UCSD-AML1 (cell line): Measurements from ENCODE around the gene GGTLC1.
"Not testable (repeated sequence)": the region's sequence is repeated elsewhere in the genome, so short reads cannot be mapped to it uniquely, and the experiment has no call there.

ENCODE experiments used
- DNase-seq: peaks from one replicate; lab custom pipeline; 2025; ENCODE audit not compliant: unreplicated experiment; lab: John Stamatoyannopoulos, UW

The GGTLC1 gene

GRCh38 chr20:23995291-23995690 is 6.7 kb upstream of the GGTLC1 start:
- not testable (repeated sequence) for DNase-seq

GRCh38 chr20:23994001-23994633 is 5.5 kb upstream of the GGTLC1 start:
- not testable (repeated sequence) for DNase-seq

- DNase-seq, result not testable (repeated sequence)
Measured at GRCh38 chr20:23993440-23993839, 4.9 kb upstream of the GGTLC1 start.

- DNase-seq, result not testable (repeated sequence)
Measured at GRCh38 chr20:23990296-23990695, 1.7 kb upstream of the GGTLC1 start.

- DNase-seq, result not testable (repeated sequence)
Measured at GRCh38 chr20:23988966-23989365, 387 bp upstream of the GGTLC1 start.

GRCh38 chr20:23986716-23987115 is 1.9 kb downstream of the GGTLC1 start:
- DNase-seq, result not testable (repeated sequence)

GRCh38 chr20:23986310-23986709 is 2.3 kb downstream of the GGTLC1 start:
- DNase-seq, result not testable (repeated sequence)

- DNase-seq, result not testable (repeated sequence)
Measured at GRCh38 chr20:23985790-23986225, 2.8 kb downstream of the GGTLC1 start.

- DNase-seq, result not testable (repeated sequence)
Measured at GRCh38 chr20:23985066-23985789, 3.4 kb downstream of the GGTLC1 start.

GRCh38 chr20:23984476-23985023 is 4.0 kb downstream of the GGTLC1 start:
- DNase-seq, result not testable (repeated sequence)

DNA sequence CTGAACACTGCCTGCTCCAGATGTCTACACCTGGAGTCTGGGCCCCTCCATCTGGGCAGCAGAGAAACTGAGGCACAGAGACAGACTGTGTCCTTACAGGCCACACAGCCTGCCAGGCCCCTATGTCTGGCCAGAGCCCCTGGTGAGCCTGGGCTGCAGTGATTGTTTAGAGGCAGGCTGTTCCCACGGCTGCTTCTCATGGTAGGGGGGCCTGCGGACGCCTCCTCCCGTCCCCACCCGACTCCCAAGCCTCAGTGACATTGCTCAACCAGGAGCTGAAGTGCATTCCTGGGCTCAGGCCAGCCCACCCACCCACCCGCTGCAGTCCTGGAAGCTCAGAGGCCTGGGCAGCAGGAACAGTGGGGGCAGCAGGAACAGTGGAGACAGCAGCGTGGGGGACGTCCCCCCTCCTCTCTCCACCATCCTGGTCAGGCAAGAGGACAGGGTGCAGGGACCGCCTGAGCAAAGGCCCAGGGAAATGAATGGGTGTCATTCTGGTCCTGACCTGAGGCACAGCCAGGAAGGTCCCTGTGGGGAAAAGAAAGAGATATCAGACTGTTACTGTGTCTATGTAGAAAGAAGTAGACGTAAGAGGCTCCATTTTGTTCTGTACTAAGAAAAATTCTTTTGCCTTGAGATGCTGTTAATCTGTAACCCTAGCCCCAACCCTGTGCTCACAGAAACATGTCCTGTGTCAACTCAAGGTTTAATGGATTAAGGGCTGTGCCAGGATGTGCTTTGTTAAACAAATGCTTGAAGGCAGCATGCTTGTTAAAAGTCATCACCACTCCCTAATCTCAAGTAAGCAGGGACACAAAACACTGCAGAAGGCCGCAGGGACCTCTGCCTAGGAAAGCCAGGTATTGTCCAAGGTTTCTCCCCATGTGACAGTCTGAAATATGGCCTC is 6.2 kb downstream of the GGTLC1 start:
- DNase-seq, result not testable (repeated sequence)

DNA sequence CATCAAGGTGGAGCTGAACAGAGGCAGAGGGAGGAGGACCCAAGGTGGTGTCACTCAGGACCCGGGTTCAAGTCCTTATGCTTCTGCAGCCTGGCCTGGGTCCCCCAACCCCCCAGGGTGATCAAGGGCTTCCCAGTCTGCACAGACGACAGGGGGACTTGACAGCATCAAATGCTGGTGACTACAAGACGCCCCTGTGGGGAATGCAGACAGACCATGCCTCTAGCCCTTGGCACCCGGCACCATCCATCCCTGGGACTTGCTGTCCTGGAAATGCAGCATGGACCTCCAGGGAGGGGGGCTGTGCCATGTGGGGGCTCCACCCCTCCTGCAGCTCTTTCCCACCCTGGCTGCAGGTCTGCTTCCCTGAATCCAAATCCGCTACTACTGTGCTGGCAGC is 7.1 kb downstream of the GGTLC1 start:
- DNase-seq, result not testable (repeated sequence)

DNA sequence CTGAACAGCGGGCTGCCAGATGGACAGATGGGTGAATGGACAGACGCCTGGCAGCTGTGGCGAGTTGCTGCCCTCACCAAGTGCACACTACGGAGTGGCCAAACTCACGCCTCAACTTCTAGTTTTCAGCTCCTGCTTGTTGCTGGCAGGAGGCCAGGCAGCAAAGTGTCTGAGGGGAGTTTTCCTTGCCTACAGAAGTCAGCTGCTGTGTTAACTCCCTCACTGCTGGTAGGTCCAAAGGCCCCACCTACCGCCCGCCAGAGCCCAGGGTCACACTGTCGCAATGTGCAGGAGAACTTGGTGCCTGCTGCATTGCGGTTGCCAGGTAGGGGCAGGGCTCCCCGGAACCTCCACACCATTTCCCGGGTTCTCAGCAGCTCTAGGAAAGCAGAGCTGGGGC is 7.6 kb downstream of the GGTLC1 start:
- not testable (repeated sequence) for DNase-seq

DNA sequence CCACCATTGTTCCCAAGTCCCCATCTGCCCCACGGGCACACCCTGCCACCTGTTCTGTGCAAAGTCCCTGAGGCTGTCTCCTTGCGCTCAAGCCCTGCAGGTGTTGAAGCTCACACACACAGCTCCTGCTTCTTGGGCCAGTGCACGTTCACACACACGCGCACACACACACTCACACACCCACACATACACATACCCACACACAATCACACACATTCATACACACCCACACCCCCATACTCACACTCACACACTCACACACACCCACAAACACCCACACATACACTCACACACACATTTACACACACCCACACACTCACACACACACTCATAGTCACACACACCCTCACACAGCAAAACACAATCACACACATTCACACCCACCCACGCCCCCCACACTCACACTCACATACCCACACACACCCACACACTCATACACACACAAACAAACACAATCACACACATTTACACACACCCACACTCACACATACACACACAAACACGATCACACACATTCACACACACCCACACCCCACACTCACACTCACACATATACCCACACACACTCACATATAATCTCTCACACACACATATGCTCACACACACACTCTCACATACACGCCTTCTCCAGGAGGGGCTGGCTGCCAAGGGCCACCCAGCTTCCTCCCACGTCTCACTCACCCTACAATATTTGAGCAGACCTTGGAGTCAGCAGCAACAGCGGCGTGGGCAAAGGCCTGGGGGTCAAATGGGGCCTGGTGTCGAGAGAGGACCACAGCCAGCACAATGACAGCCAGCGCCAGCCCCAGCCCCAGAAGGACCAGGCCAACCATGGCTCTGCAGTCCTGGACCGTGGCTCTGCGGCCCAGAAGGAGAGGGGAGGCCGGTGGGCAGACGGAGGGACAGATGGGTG is 8.4 kb downstream of the GGTLC1 start:
- DNase-seq, result not testable (repeated sequence)

DNA sequence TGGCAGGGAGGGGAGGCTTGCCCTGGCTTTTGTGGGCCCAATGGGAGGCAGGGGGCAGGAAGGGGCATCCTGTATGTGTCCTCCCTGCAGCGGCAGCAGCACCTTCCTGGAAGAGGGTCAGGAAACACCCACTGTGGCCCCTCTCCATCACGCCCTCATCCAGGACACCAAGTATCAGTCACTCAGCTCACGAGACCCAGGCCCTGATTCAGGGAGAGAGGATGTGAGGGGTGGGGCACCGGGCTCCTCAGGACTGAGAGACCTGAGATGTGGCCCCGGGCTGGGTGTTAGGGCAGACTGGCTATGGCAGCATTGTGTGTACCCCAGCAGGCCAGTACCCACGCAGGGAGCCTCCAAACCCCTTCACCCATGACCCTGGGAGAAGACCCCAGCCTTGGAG is 9.2 kb downstream of the GGTLC1 start:
- not testable (repeated sequence) for DNase-seq

GRCh38 chr20:23978457-23978856 is 10.1 kb downstream of the GGTLC1 start:
- not testable (repeated sequence) for DNase-seq

- DNase-seq, result no peak
Measured at GRCh38 chr20:23974966-23975365, 13.6 kb downstream of the GGTLC1 start.

- DNase-seq, result no peak
Measured at GRCh38 chr20:23971310-23971709, 17.3 kb downstream of the GGTLC1 start.

- DNase-seq, result no peak
Measured at GRCh38 chr20:23970049-23970448, 18.5 kb downstream of the GGTLC1 start.

DNA sequence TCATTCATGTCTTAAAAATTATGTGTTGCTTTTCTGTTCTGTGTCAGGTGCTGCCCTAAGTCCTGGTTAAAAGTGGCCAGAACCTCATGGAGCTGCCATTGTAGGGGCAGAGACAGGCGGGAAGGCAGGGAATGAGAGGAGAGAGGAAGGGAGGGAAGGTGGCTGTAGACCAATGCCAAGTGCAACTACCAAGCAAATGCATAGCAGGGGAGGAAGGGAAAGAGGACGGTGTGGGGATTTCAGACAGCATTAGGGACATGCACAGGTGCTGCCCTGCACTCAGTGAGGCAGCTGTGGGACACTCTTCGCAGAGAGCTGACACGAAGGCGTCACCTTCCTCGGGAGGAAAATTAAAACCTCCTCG is 21.0 kb downstream of the GGTLC1 start:
- DNase-seq, result no peak
